Measurements from ENCODE around the gene FN3K. TPM values are rescaled to one million over a fixed set of nuclear protein-coding genes. Genes with fewer than 3 reads are reported as not detected.

The FN3K gene
- total RNA-seq, 2 donors from 2014 or later = 46.9 to 69.5 TPM

DNA sequence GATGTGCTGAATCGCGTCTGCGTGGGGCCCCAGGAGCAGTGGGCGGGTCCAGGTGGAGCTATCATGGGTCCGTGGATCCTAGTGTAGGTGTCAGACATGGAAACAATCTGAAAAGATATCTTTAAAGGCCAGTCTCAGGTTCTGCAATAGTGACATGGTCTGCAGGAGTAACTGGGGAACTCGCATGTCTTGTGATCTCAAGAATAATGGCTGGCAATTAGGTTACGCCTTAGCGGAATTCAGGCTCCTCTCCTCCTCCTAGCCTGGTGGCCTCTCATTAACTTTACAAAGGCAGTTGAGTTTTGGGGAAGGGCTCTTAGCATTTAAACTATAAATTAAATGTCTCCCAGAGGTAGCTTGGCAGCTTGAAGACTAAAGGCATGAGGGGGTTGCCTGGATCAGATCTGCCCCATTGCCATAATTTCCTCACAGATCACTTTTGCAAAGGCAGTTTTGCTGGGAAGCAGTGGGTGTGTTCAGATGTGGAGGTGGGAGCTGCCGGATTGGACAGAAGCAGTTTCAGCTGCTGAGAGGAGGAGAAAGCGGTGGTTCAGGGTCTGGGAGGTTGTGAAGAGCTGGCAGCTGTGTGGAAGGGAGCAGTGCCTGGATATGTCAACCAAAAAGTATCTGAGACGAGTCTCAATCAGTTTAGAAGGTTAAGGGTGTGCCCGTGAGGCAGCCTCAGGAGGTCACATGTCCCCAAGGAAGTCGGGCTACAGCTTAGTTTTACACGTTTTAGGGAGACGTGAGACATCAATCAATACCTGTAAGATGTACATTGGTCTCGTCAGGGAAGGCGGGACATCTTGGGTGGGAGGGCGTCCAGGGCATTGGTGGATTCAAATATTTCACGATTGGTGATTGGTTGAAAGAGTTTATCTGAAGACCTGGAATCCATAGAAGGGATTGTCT, 19.1 kb downstream of the FN3K start:
- H3K9me3 ChIP-seq = no peaks in the 10 kb centered on the region
- H3K27me3 ChIP-seq = no peaks in the 10 kb centered on the region
- H3K4me1 ChIP-seq = peaks cover 4% of the 10 kb centered on the region
- H3K36me3 ChIP-seq = no peaks in the 10 kb centered on the region
- peak overlapping the region; percentile 47 for H3K27ac ChIP-seq
- peak; percentile 58 for DNase-seq
- intact Hi-C loops (cut with DNase I) = no loop called here
- H3K4me3 ChIP-seq = peak overlapping the region; percentile 6
- TF ChIP-seq, protein P1, sequence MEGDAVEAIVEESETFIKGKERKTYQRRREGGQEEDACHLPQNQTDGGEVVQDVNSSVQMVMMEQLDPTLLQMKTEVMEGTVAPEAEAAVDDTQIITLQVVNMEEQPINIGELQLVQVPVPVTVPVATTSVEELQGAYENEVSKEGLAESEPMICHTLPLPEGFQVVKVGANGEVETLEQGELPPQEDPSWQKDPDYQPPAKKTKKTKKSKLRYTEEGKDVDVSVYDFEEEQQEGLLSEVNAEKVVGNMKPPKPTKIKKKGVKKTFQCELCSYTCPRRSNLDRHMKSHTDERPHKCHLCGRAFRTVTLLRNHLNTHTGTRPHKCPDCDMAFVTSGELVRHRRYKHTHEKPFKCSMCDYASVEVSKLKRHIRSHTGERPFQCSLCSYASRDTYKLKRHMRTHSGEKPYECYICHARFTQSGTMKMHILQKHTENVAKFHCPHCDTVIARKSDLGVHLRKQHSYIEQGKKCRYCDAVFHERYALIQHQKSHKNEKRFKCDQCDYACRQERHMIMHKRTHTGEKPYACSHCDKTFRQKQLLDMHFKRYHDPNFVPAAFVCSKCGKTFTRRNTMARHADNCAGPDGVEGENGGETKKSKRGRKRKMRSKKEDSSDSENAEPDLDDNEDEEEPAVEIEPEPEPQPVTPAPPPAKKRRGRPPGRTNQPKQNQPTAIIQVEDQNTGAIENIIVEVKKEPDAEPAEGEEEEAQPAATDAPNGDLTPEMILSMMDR (IDR thresholded peaks at IDR 0.05) = no peak
- H3K9ac ChIP-seq (ENCODE audit: low read depth in 2 of 2, low read length in 2 of 2) = peak overlapping the region in 1 of 2 donors; percentile 48

DNA sequence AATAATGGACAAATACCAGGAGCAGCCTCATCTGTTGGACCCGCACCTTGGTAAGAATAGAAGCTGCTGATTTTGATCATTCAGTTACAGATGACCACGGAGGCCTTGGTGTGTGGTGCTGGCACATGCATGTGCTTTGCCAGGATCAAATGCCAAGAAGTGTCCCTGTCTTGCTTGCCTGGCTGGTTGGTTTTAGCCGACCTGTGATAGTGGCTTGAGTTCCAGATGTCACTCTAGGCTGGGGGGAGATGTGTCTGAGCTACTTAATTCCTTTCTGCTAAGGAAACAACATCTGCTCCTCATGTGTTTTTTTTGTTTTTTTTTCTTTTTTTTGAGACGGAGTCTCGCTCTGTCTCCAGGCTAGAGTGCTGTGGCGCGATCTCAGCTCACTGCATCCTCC, 20.8 kb downstream of the FN3K start:
- no peak overlapping the region for H3K27ac ChIP-seq
- no peak for DNase-seq
- no peak overlapping the region for H3K4me3 ChIP-seq
- no peaks in the 10 kb centered on the region for H3K27me3 ChIP-seq
- TF ChIP-seq, protein P1 (IDR thresholded peaks at IDR 0.05) = no peak
- intact Hi-C loops (cut with DNase I) = no loop called here
- H3K36me3 ChIP-seq = no peaks in the 10 kb centered on the region
- H3K4me1 ChIP-seq = peaks cover 4% of the 10 kb centered on the region
- no peak overlapping the region for H3K9ac ChIP-seq (ENCODE audit: low read depth in 2 of 2, low read length in 2 of 2)
- no peaks in the 10 kb centered on the region for H3K9me3 ChIP-seq

DNA sequence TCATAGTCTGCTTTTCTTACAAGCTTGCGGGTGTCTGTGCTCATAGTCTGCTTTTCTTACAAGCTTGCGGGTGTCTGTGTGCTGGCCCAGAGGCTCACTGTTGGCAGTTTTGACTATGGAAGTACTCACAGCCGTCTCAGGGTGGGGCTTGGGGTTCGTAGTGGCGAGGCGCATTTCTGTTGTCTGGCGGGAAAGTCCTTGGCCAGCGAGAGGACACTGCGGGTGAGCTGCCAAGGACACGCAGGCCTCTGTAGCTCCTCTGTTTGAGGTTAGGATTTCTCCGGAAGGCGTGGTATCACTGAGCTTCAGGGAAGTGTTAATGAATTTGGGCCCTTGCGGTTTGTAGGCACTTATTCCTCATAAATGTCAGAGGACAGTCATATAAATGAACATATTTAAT, 30.0 kb downstream of the FN3K start:
- DNase-seq = no peak

DNA sequence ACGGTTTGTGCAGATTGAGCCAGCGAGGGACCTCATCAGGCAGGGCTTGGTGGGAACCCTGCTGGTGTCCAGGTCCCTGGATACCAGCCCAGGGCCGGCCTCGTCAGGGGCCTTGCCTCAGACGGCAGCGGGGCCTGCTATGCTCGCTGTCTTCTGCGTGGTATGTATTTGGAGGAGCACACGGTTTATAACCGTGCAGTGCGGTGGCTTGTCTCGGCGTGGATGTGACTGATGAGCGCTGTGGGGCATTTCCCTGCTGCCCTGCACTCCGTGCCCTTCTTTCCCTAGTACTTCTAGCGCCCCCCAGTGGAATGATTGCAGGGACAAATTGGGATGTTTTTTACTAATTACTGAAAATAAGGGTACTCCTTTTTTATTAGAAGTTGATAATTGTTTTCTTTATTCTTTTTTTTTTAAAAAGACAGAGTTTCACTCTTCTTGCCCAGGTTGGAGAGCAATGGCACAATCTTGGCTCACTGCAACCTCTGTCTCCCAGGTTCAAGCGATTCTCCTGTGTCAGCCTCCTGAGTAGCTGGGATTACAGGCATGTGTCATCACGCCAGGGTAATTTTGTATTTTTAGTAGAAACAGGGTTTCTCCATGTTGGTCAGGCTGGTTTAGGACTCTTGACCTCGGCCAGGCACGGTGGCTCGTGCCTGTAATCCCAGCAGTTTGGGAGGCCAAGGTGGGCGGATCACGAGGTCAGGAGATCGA, 31.8 kb downstream of the FN3K start:
- TF ChIP-seq, protein P1 (IDR thresholded peaks at IDR 0.05) = peak; percentile 56
- Histone ChIP-seq H3K4me3 (no peak overlapping the region), H3K4me1 (no peaks in the 10 kb centered on the region), H3K27me3 (no peaks in the 10 kb centered on the region), H3K9ac (ENCODE audit: low read depth in 2 of 2, low read length in 2 of 2) (no peak overlapping the region), H3K27ac (no peak overlapping the region), H3K9me3 (no peaks in the 10 kb centered on the region), H3K36me3 (no peaks in the 10 kb centered on the region)
- intact Hi-C loops (cut with DNase I) = loop anchor here (10.0 kb wide), 1 partner anchor 412 kb away; the partner anchor contains the start of gene TEX19
- peak; percentile 85 for DNase-seq

More for the DNA sequence above, 30.0 kb downstream of the FN3K start:
- H3K9ac ChIP-seq (ENCODE audit: low read depth in 2 of 2, low read length in 2 of 2) = no peak overlapping the region
- intact Hi-C loops (cut with DNase I) = loop anchor here (10.0 kb wide), 1 partner anchor 411 kb away; the partner anchor contains the start of gene TEX19
- no peaks in the 10 kb centered on the region for H3K9me3 ChIP-seq
- H3K27ac ChIP-seq = no peak overlapping the region
- H3K36me3 ChIP-seq = no peaks in the 10 kb centered on the region
- TF ChIP-seq, protein P1 (IDR thresholded peaks at IDR 0.05) = no peak
- H3K4me1 ChIP-seq = no peaks in the 10 kb centered on the region
- no peak overlapping the region for H3K4me3 ChIP-seq
- no peaks in the 10 kb centered on the region for H3K27me3 ChIP-seq

DNA sequence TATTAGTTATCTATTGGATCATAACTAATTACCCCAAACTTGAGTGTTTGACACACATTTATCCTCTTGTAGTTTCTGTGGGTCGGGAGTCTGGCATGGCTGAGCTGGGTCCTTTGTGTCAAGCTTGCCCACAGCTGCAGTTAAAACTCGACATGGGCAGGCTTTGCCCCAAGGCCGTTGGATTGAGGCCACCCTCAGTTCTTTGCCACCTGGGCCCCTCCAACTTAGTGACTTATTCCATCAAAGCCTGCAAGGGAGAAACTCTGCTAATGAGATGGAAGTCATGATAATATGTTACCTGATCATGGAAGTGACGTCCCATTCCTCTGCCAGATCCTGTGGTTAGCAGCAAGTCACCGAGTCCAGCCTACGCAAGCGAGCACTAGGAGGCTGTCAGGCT, 33.6 kb downstream of the FN3K start:
- H3K36me3 ChIP-seq = no peaks in the 10 kb centered on the region
- intact Hi-C loops (cut with DNase I) = loop anchor here (10.0 kb wide), 1 partner anchor 414 kb away; the partner anchor contains the start of gene TEX19

More for the DNA sequence above, 33.6 kb downstream of the FN3K start:
- no peak overlapping the region for H3K4me3 ChIP-seq
- TF ChIP-seq, protein P1 (IDR thresholded peaks at IDR 0.05) = no peak
- H3K27ac ChIP-seq = no peak overlapping the region
- no peaks in the 10 kb centered on the region for H3K27me3 ChIP-seq
- no peak for DNase-seq
- H3K4me1 ChIP-seq = no peaks in the 10 kb centered on the region
- no peak overlapping the region for H3K9ac ChIP-seq (ENCODE audit: low read depth in 2 of 2, low read length in 2 of 2)
- H3K9me3 ChIP-seq = no peaks in the 10 kb centered on the region

Data from colonic mucosa (tissue), 4 donors.